Measurements from ENCODE around the gene SPOCK1. TPM values are rescaled to one million over a fixed set of nuclear protein-coding genes. Genes with fewer than 3 reads are reported as not detected.

The SPOCK1 gene
- total RNA-seq, 1 donor, result 54.8 TPM

DNA sequence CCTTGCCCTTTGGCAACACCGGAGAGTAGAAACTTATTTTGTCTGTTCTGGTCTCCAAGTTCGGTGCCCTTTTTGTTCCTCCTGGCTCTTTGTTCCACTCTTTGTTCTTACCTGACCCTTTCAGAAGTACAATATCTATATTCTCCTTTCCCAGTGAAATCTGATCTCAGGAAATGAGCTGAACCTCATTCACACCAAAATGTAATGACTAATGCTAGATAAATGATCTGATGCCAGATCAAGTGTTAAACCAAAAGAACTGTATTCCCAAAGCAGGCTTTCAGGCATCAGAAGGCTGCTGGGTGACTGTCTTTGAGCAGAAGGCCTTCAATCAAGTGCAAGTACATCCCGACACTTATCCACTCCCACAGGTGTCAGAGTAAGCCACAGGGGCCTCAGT, 156.4 kb downstream of the SPOCK1 start:
- DNase-seq (ENCODE audit: low read depth), result no peak
- H3K4me3 ChIP-seq (ENCODE audit: low read depth, low read length), result no peak overlapping the region
- TF ChIP-seq, protein P1, sequence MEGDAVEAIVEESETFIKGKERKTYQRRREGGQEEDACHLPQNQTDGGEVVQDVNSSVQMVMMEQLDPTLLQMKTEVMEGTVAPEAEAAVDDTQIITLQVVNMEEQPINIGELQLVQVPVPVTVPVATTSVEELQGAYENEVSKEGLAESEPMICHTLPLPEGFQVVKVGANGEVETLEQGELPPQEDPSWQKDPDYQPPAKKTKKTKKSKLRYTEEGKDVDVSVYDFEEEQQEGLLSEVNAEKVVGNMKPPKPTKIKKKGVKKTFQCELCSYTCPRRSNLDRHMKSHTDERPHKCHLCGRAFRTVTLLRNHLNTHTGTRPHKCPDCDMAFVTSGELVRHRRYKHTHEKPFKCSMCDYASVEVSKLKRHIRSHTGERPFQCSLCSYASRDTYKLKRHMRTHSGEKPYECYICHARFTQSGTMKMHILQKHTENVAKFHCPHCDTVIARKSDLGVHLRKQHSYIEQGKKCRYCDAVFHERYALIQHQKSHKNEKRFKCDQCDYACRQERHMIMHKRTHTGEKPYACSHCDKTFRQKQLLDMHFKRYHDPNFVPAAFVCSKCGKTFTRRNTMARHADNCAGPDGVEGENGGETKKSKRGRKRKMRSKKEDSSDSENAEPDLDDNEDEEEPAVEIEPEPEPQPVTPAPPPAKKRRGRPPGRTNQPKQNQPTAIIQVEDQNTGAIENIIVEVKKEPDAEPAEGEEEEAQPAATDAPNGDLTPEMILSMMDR (IDR thresholded peaks at IDR 0.05; ENCODE audit: insufficient read depth, low read depth, low read length), result no peak

DNA sequence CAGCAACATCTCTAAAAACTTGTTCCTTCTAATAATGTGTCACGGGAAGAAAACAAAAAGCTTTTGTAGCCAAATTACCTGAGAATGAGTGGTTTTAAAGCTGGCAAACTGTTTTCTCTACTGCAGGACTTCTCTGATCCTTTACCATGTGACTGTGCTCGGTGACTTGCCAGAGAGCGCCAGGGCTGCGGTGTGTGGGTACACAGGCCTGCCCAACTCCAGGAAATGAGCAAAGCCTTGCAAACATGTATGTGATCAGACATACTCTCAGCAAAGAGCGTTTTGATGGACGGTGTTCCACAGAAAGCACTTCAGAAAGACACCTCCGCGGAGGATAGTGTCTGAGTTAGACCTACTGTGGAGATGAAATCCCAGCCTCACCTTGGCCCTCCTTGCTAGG, 157.3 kb downstream of the SPOCK1 start:
- H3K4me3 ChIP-seq (ENCODE audit: low read depth, low read length), result no peak overlapping the region
- DNase-seq (ENCODE audit: low read depth), result no peak
- TF ChIP-seq, protein P1 (IDR thresholded peaks at IDR 0.05; ENCODE audit: insufficient read depth, low read depth, low read length), result no peak

DNA sequence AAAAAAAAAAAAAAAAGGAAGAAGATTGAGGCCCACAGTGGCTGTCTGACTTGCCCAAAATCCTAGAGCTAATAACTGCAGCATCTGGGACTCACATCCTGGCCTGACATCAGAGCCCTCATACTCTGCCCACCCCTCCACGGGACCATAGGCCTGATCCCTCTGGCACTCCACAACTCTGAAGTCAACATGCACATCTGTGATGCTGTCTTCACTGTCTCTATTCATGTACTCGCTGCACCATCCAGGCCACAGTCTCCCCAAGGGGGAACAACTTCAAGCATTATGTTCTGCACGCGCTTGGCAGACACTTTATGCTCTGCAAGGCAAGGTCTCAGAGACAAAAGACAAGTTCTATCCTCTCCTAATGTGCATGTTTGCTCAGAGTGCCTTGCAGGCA, 158.2 kb downstream of the SPOCK1 start:
- TF ChIP-seq, protein P1 (IDR thresholded peaks at IDR 0.05; ENCODE audit: insufficient read depth, low read depth, low read length), result no peak
- no peak for DNase-seq (ENCODE audit: low read depth)
- no peak overlapping the region for H3K4me3 ChIP-seq (ENCODE audit: low read depth, low read length)

DNA sequence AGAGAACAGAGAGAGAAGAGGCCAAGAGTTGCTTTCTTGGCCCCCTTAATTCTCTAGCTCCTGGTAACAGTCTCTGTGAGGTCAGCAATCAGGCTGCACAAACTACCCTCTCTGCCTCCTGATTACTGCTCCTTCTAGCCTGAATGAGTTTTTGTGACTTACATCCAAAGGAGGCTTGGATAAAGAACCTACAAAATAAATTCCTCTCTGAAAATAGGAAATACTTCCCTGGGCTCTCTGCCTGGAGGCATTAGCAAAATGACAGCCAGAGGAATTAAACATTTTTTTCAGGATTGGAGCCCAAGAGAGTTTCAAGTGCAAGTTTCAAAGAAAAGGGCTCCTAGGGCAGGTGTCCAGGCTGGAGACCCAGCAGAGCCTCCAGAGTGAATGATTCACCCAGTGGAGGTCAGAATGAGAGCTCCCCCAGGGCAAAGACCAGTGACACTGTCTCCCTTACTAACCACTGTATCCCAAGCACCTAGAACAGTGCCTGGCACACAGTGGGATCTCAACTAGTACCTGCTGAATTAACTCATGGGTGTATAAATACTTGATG, 162.5 kb downstream of the SPOCK1 start:
- DNase-seq (ENCODE audit: low read depth), result no peak
- TF ChIP-seq, protein P1 (IDR thresholded peaks at IDR 0.05; ENCODE audit: insufficient read depth, low read depth, low read length), result no peak
- no peak overlapping the region for H3K4me3 ChIP-seq (ENCODE audit: low read depth, low read length)

DNA sequence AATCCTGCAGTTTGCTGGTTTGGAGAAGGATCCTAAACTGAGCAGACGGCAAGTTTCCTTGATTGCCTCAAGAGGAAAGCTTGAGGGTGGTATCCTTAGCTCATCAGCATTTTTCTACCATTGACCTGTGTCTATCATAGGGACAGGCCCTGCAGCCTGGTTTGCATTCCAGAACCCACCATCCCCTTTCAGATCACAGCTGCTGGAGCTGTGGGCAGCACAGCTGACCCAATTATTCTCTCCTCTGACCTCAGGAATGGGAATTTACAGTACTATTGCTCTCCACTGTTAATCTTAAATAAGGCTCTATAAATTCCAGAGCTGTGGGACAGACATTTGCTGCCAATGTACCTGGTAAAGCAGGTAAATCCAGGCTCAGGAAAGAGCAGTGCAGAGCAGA, 163.0 kb downstream of the SPOCK1 start:
- no peak for DNase-seq (ENCODE audit: low read depth)
- TF ChIP-seq, protein P1 (IDR thresholded peaks at IDR 0.05; ENCODE audit: insufficient read depth, low read depth, low read length), result no peak
- H3K4me3 ChIP-seq (ENCODE audit: low read depth, low read length), result no peak overlapping the region

DNA sequence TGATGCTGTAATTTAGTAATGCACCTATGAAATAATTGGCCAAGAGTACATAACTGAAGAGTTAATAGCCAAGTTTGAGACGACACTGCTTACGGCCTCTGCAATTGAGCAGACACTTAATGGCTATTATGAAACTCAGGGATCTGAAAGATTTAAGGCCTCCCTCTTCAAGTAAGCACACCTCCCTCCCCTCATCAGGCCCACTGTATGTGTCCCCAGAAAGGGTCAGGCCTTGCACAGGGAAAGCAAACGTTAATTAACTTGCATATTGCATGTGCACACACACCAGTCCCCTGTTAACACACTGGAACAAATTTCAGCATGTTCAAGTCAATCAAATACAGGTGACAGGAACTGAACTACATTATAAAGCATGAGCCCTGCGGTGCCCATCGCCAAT, 163.6 kb downstream of the SPOCK1 start:
- H3K4me3 ChIP-seq (ENCODE audit: low read depth, low read length), result no peak overlapping the region
- DNase-seq (ENCODE audit: low read depth), result no peak
- TF ChIP-seq, protein P1 (IDR thresholded peaks at IDR 0.05; ENCODE audit: insufficient read depth, low read depth, low read length), result no peak

DNA sequence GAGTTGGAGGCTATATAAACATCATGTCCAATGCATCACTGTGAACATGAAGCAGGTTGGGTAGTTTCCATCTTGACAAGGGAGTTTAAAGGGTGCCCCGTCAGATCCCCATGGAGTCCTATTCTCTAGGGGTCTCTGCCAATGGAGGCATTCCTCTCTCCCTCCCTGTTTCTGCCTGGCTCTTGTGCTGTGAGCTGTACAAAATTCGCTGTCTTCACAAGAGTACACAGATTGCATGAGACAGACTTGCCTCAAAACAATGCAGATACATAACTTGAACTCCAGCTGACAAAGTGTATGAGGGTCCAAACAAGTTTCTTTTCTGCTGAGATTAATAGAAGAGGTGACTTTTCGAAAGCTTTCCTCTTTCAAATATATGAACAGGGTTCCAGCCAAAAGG, 165.2 kb downstream of the SPOCK1 start:
- TF ChIP-seq, protein P1 (IDR thresholded peaks at IDR 0.05; ENCODE audit: insufficient read depth, low read depth, low read length), result no peak
- no peak for DNase-seq (ENCODE audit: low read depth)

More for the DNA sequence above, 165.2 kb downstream of the SPOCK1 start:
- no peak overlapping the region for H3K4me3 ChIP-seq (ENCODE audit: low read depth, low read length)

All from fibroblast of villous mesenchyme (primary cell).